Suppressor macrophage treated with lipopolysaccharide for 1 hour (primary cell): ENCODE data around the gene FIGNL1.
A peak's percentile ranks its signal among the peaks of the same experiment; 100 is the strongest.
"Not testable (repeated sequence)": the region's sequence is repeated elsewhere in the genome, so short reads cannot be mapped to it uniquely, and the experiment has no call there.

ENCODE experiments used
- DNase-seq, 3 donors: peaks; one replicate each; pipeline ENCODE4 v3.0.0-alpha.2; 2020 to 2022

The FIGNL1 gene

GRCh38 chr7:50470250-50471163, 20.4 kb upstream of the FIGNL1 start:
- DNase-seq, result no peak

- no peak for DNase-seq
Measured at GRCh38 chr7:50469181-50469580, 19.0 kb upstream of the FIGNL1 start.

DNA sequence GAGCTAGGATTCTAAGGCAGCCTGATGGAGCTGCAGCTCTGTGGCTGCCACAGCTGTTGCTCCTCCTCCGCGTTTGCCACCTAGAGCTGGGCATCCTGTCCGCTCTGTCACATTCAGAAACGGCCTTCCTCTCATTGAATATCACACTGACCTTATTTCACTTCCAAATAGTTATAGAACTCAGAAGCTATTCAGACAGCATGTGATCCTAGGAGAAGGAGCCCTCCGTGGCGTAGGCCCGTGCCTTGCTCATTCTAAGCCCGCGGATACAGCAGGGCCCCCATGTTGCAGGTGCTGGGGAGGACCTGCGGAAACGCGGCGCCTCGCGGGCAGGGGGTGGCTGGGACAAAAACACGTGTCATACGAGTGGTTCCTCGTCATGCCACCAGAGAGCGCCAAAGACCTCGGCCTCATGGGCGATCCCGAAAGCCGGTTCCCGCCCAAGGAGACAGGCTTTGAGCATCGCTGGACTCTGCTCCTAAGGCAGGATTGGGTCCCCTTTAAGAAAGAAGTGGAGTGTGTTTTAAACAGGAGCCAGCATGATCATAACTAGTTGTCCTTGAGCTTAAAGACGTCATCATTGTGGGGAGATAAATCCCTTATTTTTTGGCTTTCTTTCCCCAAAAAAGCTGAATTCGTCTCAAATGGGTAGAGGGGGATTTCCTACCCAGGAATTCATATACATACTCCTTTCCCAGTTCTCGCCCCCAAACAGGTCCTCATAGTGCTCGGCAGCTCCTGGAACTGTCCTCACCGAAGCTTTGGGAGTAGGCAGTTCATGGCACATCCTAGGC, 17.9 kb upstream of the FIGNL1 start:
- DNase-seq, result peak; percentile 76 to 89 (median 83)

DNA sequence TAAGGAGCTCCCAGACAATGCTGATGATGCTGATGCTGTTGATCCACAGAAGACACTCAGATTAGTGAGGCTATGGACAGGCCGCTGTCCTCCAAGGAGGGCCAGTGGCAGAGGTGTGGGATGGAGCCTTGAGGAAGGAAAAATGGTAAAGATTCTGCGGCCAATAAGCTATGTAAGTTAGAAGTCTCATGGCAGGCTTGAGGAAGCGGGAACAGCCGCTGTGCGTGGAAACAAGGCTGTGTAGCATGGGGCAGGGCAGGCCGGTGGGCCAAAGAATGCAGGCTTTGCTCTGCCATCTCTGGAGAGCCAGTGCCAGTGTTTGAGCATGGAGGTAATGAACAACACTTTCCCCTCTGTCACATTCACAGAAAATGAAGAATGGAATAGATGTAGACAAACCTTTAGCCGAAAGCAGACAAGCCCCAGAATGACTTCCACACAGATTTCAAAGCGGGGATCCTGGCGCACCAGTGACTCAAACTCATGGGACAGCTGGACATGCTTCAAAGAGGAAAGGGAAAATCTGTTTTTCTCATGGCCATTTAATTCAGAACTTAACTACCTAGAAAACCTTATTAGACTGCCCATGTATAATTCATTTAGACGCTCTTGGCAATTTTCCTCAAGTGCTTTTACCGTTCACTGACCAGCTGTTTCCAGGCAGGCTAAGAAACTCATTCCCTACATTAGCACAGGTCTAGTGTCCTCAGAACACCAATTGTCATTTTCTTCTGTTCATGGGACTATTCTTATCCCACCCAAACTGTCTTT, 16.9 kb upstream of the FIGNL1 start:
- no peak for DNase-seq

GRCh38 chr7:50463035-50463434, 12.9 kb upstream of the FIGNL1 start:
- no peak for DNase-seq

DNA sequence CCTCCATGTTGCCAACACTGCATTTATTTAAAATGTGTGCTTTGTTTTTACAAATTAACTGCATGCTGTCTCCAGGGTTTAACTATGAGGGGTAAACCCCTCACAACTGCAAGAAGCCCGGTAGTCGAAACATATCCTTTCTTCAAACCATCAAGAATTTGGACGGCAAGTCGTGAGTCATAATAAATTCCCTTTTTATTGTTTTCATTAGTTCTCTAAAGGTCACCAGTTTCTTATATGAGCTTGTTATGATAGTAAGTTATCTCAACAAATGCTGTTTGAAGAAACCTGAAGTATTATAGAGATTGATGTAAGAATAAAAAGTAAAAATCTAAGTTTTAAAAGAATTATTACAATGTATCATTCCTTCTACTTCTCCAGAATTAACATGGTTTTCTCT, 12.2 kb upstream of the FIGNL1 start:
- no peak for DNase-seq

DNA sequence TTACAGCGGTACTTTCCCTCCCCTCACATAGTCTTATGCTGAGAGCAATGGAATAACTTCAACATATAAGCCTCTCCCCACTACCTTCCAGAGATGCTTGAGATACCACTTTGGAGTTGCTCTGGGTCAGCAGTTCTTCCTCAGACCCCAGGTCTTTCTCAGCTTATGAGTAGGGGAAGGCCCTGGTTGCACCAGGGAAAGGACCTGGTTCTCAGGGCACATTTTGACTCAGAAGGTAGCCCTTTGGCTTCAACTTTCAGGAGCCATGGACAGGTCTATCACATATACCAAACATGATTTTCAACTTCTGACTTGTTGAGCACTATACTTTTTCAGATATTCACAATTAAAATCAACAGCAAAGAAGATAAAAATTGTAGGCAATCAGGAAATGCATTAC, 11.5 kb upstream of the FIGNL1 start:
- DNase-seq, result no peak

GRCh38 chr7:50459183-50459582, 9.0 kb upstream of the FIGNL1 start:
- DNase-seq, result not testable (repeated sequence)

DNA sequence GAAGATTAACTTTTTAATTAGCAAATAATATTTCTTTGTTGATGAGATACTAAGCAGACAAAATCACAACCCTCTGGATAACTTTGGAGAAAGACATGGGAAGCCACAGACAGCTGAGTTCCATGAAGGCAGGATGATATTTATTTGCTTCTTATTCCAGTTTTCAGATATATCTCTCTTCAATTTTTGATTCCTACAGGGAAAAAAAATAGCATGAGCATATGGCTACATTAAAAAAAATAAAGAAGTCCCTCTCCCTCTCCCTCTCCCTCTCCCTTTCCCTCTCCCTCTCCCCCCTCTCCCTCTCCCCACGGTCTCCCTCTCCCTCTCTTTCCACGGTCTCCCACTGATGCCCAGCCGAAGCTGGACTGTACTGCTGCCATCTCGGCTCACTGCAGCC, 8.5 kb upstream of the FIGNL1 start:
- not testable (repeated sequence) for DNase-seq

DNA sequence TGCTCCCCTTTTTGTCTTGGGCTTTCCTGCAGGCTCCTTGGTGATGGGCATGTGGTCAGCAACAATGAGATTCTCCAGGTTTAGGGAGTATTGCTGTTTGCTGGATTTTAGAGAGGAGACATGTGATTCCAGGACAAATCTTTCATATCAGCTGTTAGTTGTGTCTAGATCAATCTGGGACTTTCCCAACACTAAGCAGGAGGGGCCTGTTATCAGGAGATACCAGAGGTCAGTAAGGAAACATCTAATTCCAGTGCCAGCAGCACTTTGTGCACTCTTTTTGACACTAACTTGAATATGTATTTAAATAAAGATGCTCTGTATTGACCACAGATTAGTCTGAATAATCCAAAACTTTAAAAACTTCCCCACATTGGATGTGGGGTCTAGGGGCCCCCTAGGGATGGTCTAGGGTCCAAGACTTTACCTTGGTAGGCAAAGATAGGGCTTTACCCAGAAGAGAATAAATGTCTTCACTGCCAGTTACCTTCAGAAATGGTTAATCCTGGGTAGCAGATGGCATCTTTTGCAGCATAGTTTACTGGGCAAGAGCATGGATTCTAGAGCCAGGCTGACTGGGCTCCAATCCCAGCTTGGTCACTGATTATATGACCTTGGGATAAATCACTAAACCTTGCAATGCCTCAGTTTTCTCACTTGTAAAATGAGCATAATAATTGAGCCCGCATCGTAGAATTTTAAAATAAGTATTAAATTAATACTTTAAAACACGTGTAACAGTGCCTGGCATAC, 6.4 kb upstream of the FIGNL1 start:
- DNase-seq, result no peak

- no peak for DNase-seq
Measured at GRCh38 chr7:50455658-50456057, 5.5 kb upstream of the FIGNL1 start.

- DNase-seq, result no peak
Measured at GRCh38 chr7:50454968-50455367, 4.8 kb upstream of the FIGNL1 start.

GRCh38 chr7:50450590-50451032, 461 bp upstream of the FIGNL1 start:
- DNase-seq, result no peak

GRCh38 chr7:50449501-50449880, 659 bp downstream of the FIGNL1 start:
- DNase-seq, result no peak

DNA sequence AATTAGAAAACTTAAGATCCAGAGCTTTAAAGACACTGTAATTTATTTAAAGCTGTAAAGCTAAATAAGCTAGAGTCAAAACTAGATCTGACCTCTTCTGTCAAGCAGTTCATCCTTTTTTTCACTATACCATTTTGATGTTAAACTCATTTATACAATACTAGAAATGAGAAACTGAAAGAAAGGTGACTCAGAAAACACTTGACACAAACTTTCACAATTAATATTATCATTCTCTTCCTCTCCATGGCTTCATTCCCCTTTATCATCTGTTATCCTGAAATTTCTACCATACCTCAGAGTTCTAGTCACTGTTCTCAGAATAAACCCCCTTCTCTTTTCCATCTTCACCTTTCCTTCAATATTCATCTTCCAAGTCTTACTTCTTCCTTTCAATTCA, 1.3 kb downstream of the FIGNL1 start:
- peak in 2 of 3 donors; percentile 29 to 60 for DNase-seq

- no peak for DNase-seq
Measured at GRCh38 chr7:50446542-50446960, 3.6 kb downstream of the FIGNL1 start.

- peak; percentile 77 to 91 (median 86) for DNase-seq
Measured at GRCh38 chr7:50436133-50436806, 13.9 kb downstream of the FIGNL1 start.

DNA sequence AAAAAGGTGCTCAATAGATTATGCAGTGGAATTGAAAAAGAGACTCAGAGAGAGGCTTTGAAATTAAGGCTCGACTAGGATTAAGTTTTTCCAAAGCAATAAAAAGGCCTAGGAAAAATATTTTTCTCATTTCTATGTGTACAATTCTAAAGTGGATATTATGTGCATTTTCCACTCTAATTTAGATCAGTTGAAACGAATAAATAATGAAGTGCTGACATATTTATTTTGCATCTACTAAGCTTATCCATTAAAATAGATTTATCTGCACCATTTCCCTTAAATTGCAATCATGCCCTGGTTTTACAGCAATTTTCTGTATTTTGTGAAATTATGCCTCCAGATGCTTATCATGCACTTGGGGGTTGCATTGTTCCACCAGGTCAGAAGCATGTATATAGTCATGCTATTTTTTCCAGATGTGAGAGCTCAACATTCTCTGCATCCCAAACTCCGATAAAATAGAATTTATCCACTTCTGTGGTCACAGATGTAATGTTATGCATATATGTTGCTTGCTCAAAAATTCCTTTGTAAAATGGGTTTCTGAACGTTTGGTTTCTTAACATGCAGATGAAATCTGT, 18.3 kb downstream of the FIGNL1 start:
- no peak for DNase-seq

GRCh38 chr7:50431316-50431715, 18.8 kb downstream of the FIGNL1 start:
- DNase-seq, result no peak

DNA sequence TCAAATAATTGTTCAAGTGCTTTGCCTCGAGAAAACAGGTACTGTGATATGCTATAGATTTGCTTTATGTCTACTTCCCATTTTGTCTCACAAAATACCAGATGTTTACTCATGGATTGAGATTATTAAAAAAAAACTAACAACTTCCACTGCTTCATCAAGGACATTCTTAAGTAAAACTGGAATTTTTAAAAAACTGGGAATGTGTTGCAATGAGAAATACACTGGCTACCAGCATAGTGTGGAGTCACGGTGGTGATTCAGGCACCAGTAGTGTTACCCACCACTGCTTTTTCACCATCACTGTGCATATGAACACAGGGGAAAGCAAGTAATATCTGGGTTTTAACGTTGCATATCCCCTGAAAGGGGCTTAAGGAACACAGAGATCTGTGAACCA, 21.2 kb downstream of the FIGNL1 start:
- peak; percentile 41 to 81 (median 69) for DNase-seq

DNA sequence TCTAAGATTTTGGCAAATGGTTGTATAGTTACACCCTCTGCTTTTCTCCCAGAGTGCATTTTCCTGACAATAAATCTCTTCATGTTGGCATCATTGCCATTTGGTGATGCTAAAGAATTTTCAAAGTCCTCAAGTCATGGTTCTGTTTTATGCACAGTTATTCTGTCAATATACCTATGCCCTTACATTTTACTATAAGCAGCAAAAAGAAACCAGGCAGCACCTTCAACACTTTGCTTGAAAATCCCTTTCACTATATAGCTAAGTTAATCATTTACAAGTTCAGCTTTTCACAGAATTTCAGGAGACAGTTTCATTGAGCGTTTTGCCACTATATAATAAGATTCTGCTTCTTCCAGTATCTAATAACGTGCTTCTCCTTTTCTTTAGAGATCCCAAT, 22.6 kb downstream of the FIGNL1 start:
- DNase-seq, result no peak
